ENCODE measurements around the gene SCYL3. TPM values are rescaled to one million over a fixed set of nuclear protein-coding genes. Genes with fewer than 3 reads are reported as not detected.

The SCYL3 gene
- total RNA-seq, 1 donor from 2014 or later = 12.0 TPM

- Histone ChIP-seq H3K9me3 (no peaks in the 10 kb centered on the region), H3K36me3 (peaks cover 31% of the 10 kb centered on the region), H3K4me1 (no peaks in the 10 kb centered on the region), H3K27ac (no peak overlapping the region), H3K27me3 (no peaks in the 10 kb centered on the region), H3K4me3 (no peak overlapping the region)
- intact Hi-C loops (cut with DNase I) = no loop called here
- no peak for TF ChIP-seq CTCF (IDR thresholded peaks at IDR 0.05)
- ATAC-seq (no peak), DNase-seq (no peak)
Observed at GRCh38 chr1:169829671-169830070, 64.0 kb downstream of the SCYL3 start.

- DNase-seq (no peak), ATAC-seq (no peak)
- Histone ChIP-seq H3K4me1 (no peaks in the 10 kb centered on the region), H3K36me3 (peaks cover 20% of the 10 kb centered on the region), H3K27ac (no peak overlapping the region), H3K4me3 (no peak overlapping the region), H3K27me3 (no peaks in the 10 kb centered on the region), H3K9me3 (no peaks in the 10 kb centered on the region)
- TF ChIP-seq CTCF (IDR thresholded peaks at IDR 0.05) = no peak
- intact Hi-C loops (cut with DNase I) = no loop called here
Observed at GRCh38 chr1:169824153-169824552, 69.5 kb downstream of the SCYL3 start.

- no peak for TF ChIP-seq CTCF (IDR thresholded peaks at IDR 0.05)
- ATAC-seq = no peak
Observed at GRCh38 chr1:169821500-169821899, 72.2 kb downstream of the SCYL3 start.

GRCh38 chr1:169816617-169817016, 77.1 kb downstream of the SCYL3 start:
- no peak overlapping the region for H3K4me3 ChIP-seq
- intact Hi-C loops (cut with DNase I) = no loop called here
- no peaks in the 10 kb centered on the region for H3K9me3 ChIP-seq
- TF ChIP-seq CTCF (IDR thresholded peaks at IDR 0.05) = no peak
- H3K4me1 ChIP-seq = no peaks in the 10 kb centered on the region
- no peaks in the 10 kb centered on the region for H3K36me3 ChIP-seq
- no peak overlapping the region for H3K27ac ChIP-seq
- DNase-seq (no peak), ATAC-seq (no peak)
- no peaks in the 10 kb centered on the region for H3K27me3 ChIP-seq

More at GRCh38 chr1:169821500-169821899, 72.2 kb downstream of the SCYL3 start:
- no peak for DNase-seq
- intact Hi-C loops (cut with DNase I) = no loop called here
- Histone ChIP-seq H3K27ac (no peak overlapping the region), H3K36me3 (peaks cover 7% of the 10 kb centered on the region), H3K9me3 (no peaks in the 10 kb centered on the region), H3K4me1 (no peaks in the 10 kb centered on the region), H3K27me3 (no peaks in the 10 kb centered on the region), H3K4me3 (no peak overlapping the region)

- intact Hi-C loops (cut with DNase I) = no loop called here
Observed at GRCh38 chr1:169814265-169814664, 79.4 kb downstream of the SCYL3 start.

More at GRCh38 chr1:169814265-169814664, 79.4 kb downstream of the SCYL3 start:
- no peak overlapping the region for H3K27ac ChIP-seq
- H3K4me3 ChIP-seq = no peak overlapping the region
- DNase-seq (no peak), ATAC-seq (no peak)
- no peaks in the 10 kb centered on the region for H3K9me3 ChIP-seq
- no peaks in the 10 kb centered on the region for H3K27me3 ChIP-seq
- TF ChIP-seq CTCF (IDR thresholded peaks at IDR 0.05) = no peak
- H3K36me3 ChIP-seq = no peaks in the 10 kb centered on the region
- no peaks in the 10 kb centered on the region for H3K4me1 ChIP-seq
